Measurements from ENCODE around the gene NKIRAS2.

NKIRAS2 gene

DNA sequence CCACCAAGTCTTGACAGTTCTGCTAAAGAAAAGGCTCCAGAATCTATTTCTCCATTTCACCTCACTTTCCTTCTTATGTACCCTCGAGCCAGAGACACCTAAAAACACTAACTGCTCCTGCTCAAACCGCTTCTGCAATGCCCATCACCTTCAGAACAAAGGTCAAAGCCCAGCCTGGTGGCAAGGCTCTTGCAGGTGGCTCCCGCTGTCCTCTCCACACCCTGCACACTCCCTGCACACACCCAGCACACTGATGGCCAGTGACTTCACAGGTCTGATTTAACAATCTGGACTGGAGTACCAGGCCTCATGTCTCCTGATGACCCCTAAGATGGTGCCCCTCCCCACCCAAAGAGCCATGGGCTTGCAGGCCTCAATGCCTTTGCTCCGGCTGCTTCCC is 40.3 kb downstream of the NKIRAS2 start:
- no peak overlapping the region for H3K4me3 ChIP-seq (ENCODE audit: low read depth, low read length)
- DNase-seq (ENCODE audit: low read depth, low spot score), result no peak
- CTCF ChIA-PET, result interaction anchor here (0.7 to 3.3 kb wide), 4 partner anchors 8 to 42 kb away, joined by 3 to 12 read pairs (median 4); no protein-coding TSS in a partner anchor
- POLR2A ChIA-PET, result no interaction called here
- TF ChIP-seq, protein P1, sequence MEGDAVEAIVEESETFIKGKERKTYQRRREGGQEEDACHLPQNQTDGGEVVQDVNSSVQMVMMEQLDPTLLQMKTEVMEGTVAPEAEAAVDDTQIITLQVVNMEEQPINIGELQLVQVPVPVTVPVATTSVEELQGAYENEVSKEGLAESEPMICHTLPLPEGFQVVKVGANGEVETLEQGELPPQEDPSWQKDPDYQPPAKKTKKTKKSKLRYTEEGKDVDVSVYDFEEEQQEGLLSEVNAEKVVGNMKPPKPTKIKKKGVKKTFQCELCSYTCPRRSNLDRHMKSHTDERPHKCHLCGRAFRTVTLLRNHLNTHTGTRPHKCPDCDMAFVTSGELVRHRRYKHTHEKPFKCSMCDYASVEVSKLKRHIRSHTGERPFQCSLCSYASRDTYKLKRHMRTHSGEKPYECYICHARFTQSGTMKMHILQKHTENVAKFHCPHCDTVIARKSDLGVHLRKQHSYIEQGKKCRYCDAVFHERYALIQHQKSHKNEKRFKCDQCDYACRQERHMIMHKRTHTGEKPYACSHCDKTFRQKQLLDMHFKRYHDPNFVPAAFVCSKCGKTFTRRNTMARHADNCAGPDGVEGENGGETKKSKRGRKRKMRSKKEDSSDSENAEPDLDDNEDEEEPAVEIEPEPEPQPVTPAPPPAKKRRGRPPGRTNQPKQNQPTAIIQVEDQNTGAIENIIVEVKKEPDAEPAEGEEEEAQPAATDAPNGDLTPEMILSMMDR (IDR thresholded peaks at IDR 0.05; ENCODE audit: insufficient read depth, low read length, missing control alignments), result no peak

GRCh38 chr17:42061646-42062487 is 42.0 kb downstream of the NKIRAS2 start:
- TF ChIP-seq, protein P1 (IDR thresholded peaks at IDR 0.05; ENCODE audit: insufficient read depth, low read length, missing control alignments), result no peak
- ChIA-PET POLR2A (no interaction called here), CTCF (interaction anchor here (1.0 to 2.3 kb wide), 3 partner anchors 36 to 99 kb away, joined by 3 to 7 read pairs (median 6); no protein-coding TSS in a partner anchor)
- H3K4me3 ChIP-seq (ENCODE audit: low read depth, low read length), result no peak overlapping the region
- DNase-seq (ENCODE audit: low read depth, low spot score), result no peak

- H3K4me3 ChIP-seq (ENCODE audit: low read depth, low read length), result no peak overlapping the region
- TF ChIP-seq, protein P1 (IDR thresholded peaks at IDR 0.05; ENCODE audit: insufficient read depth, low read length, missing control alignments), result no peak
- POLR2A ChIA-PET, result no interaction called here
- CTCF ChIA-PET, result interaction anchor here (1.5 to 2.3 kb wide), 2 partner anchors 23 to 37 kb away, joined by 6 to 7 read pairs; no protein-coding TSS in a partner anchor
- DNase-seq (ENCODE audit: low read depth, low spot score), result no peak
These were observed 42.8 kb downstream of the NKIRAS2 start for GRCh38 chr17:42062681-42063080.

DNA sequence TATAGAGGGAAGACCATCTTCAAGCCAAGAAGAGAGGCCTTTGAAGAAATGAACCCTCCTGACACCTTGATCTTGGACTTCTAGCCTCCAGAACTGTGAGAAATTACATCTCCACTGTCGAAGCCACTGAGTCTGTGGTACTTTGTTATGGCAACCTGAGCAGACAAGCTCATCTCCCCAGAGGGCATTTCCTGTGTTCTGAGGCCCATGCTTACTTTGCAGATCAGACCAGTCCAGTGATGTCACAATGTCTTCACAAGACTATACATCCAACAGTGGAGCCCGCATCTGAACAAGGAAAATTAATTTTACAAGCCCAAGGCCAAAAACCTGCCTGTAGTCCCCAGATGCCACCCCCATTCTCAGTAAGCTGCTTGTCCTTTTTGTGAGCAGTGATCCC is 45.3 kb downstream of the NKIRAS2 start:
- TF ChIP-seq, protein P1 (IDR thresholded peaks at IDR 0.05; ENCODE audit: insufficient read depth, low read length, missing control alignments), result no peak
- H3K4me3 ChIP-seq (ENCODE audit: low read depth, low read length), result no peak overlapping the region
- DNase-seq (ENCODE audit: low read depth, low spot score), result no peak
- POLR2A ChIA-PET, result no interaction called here
- CTCF ChIA-PET, result interaction anchor here (0.8 to 4.8 kb wide), 21 partner anchors 9 to 115 kb away, joined by 3 to 43 read pairs (median 6); partner anchors contain the start of genes DHX58, KAT2A, KCNH4 and NKIRAS2

DNA sequence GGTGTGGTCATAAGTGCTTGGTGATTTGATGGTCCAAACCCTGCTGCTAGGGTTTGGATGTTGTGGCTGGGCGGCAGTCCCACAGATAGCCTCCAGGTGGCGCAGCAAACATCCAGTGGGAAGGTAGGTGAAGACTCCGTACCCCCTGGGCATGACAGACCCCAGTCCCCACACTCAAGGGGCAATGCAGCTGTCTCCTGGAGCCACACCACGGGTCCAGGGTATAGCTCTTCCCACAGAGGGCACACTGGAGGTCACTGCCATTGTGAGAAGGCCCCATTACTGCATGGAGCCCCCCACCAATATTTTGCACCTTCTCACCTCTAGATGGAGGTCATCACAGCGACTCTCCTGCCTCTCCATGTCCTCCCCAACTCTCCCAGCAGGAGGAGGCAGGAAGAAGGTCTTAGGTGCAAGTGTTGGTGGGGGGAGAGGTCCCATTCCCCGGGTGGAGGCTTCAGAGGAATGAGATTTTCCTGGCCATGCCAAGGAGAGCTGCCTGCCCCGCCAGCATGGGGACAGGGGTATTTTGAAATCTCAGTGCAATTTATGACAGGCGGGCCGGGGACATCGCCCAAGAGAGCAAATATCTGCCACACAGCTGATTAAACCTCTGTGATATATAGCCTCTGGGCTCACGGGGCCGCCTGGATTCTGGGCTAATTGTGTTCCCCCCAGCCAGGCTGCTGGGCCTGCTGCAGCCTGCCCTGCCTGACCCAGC is 47.6 kb downstream of the NKIRAS2 start:
- CTCF ChIA-PET, result interaction anchor here (0.6 to 4.8 kb wide), 37 partner anchors 8 to 450 kb away, joined by 3 to 43 read pairs (median 7); partner anchors contain the start of genes DHX58, GHDC, KAT2A and ZNF385C
- POLR2A ChIA-PET, result no interaction called here
- DNase-seq (ENCODE audit: low read depth, low spot score), result no peak

More for the DNA sequence above, 47.6 kb downstream of the NKIRAS2 start:
- no peak overlapping the region for H3K4me3 ChIP-seq (ENCODE audit: low read depth, low read length)
- TF ChIP-seq, protein P1 (IDR thresholded peaks at IDR 0.05; ENCODE audit: insufficient read depth, low read length, missing control alignments), result peak; percentile 89

Measured in AG04449 (cell line).